GM19240 (cell line): Measurements from ENCODE around the gene KIF13A.
"Not testable (repeated sequence)": the region's sequence is repeated elsewhere in the genome, so short reads cannot be mapped to it uniquely, and the experiment has no call there.

Experiments
- DNase-seq: peaks from one replicate; pipeline ENCODE4 v3.0.0; 2011; ENCODE audit warnings: low spot score; ENCODE audit not compliant: insufficient read length

KIF13A gene

GRCh38 chr6:17932330-17932852 is 55.0 kb downstream of the KIF13A start:
- no peak for DNase-seq

- no peak for DNase-seq
Measured at GRCh38 chr6:17931227-17931626, 56.2 kb downstream of the KIF13A start.

DNA sequence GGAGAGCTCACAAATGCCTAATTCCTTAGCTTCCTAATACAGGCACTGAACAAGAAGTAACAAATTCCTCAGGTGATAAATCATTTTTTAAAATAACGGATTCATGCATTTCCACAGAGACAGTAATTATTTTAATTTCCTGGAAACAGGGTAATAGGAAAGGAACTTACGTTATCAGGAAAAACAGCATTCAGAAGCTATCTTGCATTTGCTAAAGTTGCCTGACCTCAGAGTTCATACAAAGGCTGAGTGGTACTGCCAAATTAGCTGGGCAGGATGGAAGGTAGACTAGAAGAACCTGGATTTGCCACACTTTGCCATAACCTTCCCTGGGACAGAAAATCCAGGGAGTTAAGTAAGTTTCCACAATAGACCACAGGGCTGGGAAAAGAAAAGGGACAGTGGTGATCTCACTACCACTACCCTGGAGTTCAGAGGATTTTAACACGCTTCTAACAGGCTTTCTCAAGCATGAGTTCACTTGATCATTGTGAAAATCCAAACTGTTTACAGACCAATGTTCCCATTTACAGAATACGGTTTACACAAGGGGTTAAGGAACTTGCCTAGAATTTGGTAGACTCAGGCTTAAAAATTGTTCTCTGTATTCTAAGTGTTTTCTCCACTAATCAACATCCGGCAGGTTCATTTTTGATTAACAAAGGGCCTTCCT is 57.0 kb downstream of the KIF13A start:
- no peak for DNase-seq

DNA sequence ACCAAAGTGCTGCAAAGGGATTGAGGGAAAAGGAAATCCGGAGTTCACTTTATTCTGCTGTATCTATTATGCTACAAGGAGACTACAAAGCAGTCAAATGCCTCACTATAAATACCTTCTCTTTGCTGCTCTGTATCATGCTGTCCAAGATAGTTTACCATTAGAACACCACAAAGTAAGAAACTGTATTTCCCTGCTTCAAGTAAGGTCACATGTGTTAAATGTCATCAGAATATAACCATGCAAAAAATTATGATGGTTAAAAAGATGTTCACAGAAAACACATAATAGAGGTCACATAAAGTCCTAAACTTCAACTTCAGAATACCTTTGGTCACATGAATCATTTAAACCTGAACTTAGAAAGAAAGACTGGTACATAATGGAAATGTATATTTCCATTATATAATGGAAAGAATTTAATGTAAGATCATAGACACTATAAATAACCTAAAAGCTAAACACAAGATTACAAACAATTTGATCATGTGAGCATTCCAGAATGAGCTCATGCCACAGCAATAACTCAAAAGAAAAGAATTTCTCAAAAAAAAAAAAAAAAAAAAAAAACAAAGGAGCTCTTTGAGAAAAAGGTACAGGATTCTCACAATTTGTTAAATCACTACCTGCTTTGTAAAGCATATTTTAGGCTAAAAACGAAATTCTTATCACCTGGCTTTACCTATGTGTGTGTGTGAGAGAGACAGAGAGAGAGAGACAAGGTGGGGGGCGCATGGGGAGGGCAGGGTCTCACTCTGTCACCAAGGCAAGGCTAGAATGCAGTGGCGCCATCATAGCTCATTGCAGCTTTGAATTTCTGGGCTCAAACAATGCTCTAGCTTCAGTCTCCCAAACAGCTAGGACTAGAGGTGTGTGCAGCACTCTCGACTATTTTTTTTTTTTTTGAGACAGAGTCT is 58.7 kb downstream of the KIF13A start:
- DNase-seq: no peak

GRCh38 chr6:17927705-17928104 is 59.7 kb downstream of the KIF13A start:
- DNase-seq: no peak

GRCh38 chr6:17923401-17923863 is 64.0 kb downstream of the KIF13A start:
- no peak for DNase-seq

DNA sequence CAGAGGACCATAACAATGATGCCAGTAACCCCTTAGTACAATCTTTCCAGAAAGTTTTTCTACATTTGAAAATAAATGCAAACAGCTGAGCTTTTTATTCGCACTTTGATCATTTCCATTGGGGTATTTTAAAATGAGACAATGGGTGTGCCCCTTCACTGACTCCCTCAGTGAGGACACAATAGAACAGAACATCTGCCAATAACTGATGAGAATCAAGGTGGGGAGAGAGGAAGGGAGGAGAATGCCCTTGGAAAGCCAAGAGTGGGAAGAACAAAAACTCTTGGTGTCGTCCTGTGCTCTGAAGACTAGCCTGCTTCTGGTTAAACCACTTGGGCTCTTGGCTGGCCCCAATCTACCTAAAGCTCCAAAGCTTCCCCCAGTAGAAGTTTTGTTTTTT is 66.0 kb downstream of the KIF13A start:
- DNase-seq: no peak

DNA sequence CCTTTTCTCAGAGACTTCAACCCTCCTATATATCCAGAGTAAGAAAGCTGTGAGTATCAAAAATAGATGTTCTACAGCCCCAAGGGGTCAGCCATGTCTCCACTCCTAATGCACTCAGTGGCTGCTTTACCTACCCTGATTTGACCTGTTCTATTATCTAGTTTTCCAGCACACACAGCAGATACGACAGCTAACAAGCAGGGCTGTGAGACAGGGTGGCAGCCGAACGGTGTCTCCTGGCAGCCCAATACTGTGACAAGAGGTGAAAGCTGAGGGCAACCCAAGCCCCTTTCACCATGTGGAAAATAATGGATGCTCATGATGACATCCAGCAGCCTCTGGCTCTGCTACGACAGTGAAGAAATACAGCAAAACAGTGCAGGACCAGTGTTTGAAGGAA is 67.9 kb downstream of the KIF13A start:
- no peak for DNase-seq

DNA sequence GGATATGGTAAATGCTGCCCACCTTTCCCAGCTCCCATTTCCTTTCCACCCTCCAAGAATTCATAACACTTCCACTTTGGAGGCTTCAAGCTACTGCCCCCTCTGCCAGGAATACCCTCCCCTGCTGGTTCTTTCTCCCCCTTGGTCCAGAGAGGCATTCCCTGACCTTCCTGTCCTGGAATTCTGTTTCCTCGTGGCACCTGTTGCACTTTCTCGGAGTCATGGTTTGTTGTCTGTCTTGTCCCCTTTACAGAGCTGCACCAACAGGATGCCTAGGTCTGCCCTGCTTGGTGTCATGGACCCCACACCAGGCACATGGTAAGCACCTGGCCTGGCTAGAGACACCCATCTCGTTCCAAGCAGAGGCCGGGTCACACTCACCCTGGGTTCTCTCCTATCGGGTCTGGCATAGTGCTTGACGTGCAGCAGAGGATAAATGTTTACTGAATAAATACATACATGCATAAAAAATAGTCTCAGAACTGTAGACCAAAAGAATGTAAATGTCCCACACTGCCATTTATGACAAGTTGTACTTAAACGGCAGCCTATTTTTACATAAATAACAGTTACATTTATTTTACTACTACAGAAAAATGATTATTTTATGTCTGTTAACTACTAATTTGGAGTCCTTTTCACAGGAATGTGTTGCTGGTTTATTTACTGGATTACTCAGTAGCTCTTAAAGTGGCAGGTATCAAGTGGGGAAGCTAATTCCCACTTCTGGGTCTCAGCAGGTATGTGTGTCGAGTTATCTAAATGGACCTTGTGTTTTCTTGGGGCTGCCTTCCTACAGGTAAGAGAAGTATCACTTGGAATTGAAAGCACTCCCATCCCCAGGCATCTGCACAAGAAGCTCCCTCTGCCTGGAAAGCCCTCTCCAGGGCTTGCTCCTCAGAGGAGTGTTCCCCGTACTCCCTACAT is 69.3 kb downstream of the KIF13A start:
- no peak for DNase-seq

- DNase-seq: no peak
Measured at GRCh38 chr6:17914651-17915050, 72.8 kb downstream of the KIF13A start.

DNA sequence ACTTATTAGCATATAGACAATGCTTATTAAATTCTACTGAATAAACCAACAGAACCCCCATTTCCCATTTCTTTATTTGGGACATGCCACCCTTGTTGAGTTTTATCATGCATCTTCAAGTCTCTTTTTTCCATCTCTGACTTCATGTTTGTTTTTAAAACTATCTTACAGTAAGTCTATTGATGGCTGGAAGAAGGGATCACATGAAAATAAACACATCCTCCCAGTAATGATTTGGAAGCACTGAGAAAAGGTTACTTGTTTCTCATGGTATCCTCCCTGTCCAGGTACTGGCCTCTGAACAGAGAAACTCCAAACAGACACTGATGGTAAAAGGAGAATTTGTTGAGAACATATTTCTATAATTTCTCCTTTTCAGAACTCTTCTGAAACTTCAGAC is 74.9 kb downstream of the KIF13A start:
- no peak for DNase-seq

- DNase-seq: not testable (repeated sequence)
Measured at GRCh38 chr6:17911656-17912055, 75.8 kb downstream of the KIF13A start.

DNA sequence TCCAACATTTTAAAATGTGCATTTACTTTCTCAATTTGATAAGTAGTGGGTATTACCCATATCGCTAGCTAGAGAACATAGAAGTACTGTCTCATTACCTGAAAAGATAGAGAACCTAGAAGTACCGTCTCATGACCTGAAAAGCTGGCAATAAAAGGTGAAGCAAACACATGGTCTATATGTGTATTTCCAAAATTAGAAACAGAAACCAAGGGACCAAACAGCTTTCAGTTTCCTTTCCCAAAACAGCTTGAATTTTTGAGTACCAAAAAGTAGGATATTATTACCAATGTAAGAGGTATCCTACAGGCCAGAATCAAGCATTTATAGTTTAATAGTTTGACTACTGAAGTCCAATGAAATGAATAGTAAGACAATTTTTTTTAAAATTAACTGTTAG is 77.2 kb downstream of the KIF13A start:
- no peak for DNase-seq

DNA sequence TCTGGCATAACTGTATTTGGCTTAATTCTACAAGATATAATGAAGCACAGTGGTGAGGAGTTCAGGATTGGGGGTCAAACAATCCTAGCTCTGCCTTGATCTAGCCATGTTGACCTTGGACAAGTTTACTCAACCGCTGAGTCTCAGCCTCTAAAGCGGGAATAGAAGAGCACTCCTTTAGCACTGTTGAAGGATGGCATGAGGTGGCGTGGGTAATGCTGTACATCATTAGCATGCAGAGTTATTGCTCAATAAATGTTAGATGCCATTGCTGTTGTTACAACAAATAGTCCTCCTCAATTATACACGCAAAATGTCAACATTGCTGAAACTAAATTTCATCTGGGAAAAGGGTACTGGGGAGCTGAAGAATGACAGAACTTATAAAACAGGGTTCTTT is 78.6 kb downstream of the KIF13A start:
- no peak for DNase-seq

- no peak for DNase-seq
Measured at GRCh38 chr6:17907406-17908229, 79.8 kb downstream of the KIF13A start.

DNA sequence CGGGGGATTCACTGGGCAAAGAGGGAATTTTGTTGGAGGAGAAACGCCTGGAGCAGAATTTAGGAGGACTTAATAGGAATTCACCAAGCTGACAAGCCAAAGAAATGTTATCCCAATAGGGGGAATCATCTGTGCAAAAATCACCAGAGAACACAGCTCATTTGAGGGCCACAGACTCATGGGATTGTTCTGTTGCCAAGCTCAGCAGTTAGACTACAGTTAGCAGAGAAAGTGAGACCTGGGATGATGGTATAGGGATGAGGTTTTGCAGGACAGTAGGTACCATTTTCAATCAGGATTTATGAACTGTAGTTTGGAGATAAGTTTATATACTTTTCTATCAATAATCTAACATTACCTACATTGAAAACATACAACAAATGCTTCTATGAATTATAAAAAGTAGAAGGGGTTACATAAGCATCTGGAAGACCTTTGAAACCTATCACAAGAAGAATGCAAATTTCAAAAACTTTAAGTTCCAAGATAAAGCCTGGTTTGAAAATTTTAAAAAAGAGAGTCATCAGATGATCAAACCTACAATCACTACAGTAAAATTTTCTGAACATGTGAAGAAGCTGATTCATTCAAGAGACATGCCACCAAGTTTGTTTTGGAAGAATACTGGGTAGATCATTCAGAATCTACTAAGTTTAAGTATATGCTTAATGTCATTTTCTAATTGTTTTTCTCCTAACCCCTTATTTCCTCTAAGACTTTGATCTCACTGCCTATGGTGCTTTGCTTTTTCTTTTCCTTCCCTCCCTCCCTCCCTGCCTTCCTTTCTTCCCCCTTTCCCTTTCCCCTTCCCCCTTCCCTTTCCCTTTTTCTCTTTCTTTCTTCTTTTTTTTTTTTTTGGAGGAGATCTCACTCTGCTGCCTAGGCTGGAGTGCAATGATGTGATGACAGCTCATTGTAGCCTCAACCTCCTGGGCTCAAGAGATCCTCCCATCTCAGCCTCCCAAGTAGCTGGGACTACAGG is 81.5 kb downstream of the KIF13A start:
- no peak for DNase-seq

DNA sequence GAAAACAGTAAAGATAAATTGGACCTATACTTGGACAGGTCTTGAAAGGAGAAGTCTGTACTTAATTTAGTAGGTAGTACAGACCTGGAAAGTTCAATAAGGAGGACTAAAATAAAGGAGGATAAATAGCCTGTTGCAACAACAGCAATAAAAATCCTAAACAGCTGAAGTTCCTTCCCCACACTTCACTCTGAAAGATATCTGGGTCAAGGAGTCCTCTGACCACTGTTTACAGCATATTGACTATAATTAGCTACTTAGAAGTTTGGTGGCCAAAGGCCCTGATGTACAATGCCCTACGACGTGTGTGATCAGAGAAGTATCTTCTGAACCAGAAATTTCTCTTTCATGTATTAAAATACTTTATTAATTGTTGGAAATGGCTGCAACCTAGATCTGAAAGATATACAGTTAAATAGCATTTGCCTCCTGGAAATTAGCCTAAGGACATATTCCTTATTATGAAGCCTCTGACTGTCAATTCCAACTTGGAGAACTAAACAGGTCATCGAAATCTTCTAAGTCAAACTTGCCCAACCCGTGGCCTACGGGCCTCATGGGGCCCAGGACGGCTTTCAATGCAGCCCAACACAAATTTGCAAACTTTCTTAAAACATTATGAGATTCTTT is 82.8 kb downstream of the KIF13A start:
- no peak for DNase-seq

DNA sequence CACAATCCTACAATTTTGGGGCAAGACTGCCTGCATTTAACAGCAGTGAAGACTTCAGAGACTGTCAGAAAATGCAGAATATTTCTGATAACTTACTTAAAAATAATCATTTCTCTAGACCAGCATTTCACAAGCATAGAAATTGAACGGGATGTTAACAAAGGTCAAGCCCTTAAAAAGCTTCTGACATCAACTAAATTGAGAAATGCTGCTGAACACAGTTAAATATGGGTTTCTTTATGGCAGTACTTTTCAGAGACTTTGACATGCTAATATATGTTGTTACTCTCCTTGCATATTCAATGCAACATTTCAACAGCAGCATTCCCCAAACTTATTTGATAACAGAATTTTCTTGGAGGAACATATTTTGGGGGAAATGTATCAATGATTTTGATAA is 84.5 kb downstream of the KIF13A start:
- no peak for DNase-seq

GRCh38 chr6:17901493-17901892 is 85.9 kb downstream of the KIF13A start:
- DNase-seq: no peak
